Skeletal muscle cell (primary cell): Measurements from ENCODE around the gene SWSAP1.
A peak's percentile ranks its signal among the peaks of the same experiment; 100 is the strongest.
"Not testable (repeated sequence)": the region's sequence is repeated elsewhere in the genome, so short reads cannot be mapped to it uniquely, and the experiment has no call there.

Experiments
- DNase-seq: peaks from one replicate; pipeline ENCODE4 v3.0.0-alpha.2; 2010; ENCODE audit warnings: low read depth
- H3K4me3 ChIP-seq: 2 replicates; pipeline ENCODE4 v1.5.1; 2011; ENCODE audit warnings: low read depth, mild to moderate bottlenecking, control low read depth, low read length, moderate library complexity

Gene SWSAP1

GRCh38 chr19:11349171-11349570 is 25.3 kb upstream of the SWSAP1 start:
- DNase-seq: no peak
- no peak overlapping the region for H3K4me3 ChIP-seq

DNA sequence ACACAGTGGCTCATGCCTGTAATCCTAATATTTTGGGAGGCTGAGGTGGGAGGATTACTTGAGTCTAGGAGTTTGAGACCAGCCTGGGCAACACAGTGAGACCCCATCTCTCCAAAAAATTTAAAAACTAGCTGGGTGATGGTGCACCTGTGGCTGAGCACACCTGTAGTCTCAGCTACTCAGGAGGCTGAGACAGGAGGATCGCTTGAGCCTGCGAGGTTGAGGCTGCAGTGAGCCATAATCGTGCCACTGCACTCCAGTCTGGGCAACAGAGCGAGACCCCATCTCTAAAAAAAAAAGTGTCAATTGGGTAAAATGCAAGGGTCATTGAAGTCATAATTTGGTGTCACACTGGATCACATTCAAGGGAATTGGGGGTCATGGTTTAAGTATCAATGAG is 20.4 kb upstream of the SWSAP1 start:
- not testable (repeated sequence) for DNase-seq, H3K4me3 ChIP-seq

GRCh38 chr19:11355160-11356073 is 19.0 kb upstream of the SWSAP1 start, which contains the start of gene PLPPR2:
TSS of gene PLPPR2 (plus strand) at chr19:11355432. CDS start at chr19:11357674, 2,242 bp downstream.
- H3K4me3 ChIP-seq: peak within 1 kb of the TSS; percentile 67
- peak; percentile 48 for DNase-seq

GRCh38 chr19:11356074-11356397 is 18.4 kb upstream of the SWSAP1 start:
- H3K4me3 ChIP-seq: peak overlapping the region; percentile 67
- no peak for DNase-seq

DNA sequence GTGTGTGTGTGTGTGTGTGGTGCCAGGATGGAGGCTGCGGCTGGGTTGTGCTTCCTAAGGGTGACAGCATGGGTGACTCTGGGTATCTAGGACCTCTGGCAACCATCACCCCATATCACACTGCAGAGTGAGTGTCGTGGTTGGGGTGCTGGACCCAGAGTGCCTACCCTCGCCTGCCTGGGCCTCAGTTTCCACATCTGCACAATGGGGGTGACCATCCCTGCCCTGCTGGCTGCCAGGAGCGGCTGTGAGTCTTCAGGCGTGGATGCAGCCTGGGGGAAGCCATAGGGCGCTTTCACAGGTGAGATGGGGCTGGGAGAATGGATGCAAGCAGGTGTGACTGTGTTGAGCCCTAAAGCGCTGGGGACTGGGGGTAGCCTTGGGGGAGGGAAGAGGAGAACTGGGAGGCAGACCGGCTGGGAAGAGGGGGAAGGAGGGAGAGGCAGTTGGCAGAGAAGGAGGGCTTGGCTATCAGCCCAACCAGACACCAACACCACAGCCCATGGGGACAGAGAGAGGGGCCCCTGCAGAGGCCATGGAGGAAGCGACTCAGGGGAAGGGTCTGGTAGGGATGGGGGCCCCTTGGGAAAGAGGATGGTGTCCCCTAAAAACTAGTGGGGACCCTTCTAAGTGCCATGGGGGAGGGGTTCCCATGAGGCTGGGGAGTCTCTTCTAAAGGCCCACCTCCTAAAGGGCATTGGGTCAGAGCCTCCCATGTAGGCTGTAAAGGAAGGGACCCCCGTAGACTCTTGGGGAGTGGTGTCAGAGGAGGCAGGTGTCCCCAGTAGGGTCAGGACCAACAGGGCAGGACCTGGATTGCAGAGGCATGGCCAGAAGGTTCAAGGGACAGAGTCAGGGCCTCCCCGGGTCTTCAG is 17.6 kb upstream of the SWSAP1 start:
- H3K4me3 ChIP-seq: no peak overlapping the region
- no peak for DNase-seq

DNA sequence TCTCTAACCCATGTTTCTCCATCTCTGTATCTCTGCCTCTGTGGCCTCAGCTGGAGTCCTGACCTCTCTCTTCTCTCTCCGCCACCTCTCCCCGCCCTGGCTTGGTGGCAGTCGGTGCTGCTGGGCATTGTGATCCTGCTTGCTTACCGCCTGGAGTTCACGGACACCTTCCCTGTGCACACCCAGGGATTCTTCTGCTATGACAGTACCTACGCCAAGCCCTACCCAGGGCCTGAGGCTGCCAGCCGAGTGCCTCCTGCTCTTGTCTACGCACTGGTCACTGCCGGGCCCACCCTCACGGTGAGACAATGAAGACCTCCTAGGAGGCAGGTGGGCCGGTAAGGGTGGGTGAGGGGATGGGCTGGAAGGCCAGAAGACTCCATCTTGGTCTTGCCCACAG is 15.0 kb upstream of the SWSAP1 start:
- no peak overlapping the region for H3K4me3 ChIP-seq
- no peak for DNase-seq

DNA sequence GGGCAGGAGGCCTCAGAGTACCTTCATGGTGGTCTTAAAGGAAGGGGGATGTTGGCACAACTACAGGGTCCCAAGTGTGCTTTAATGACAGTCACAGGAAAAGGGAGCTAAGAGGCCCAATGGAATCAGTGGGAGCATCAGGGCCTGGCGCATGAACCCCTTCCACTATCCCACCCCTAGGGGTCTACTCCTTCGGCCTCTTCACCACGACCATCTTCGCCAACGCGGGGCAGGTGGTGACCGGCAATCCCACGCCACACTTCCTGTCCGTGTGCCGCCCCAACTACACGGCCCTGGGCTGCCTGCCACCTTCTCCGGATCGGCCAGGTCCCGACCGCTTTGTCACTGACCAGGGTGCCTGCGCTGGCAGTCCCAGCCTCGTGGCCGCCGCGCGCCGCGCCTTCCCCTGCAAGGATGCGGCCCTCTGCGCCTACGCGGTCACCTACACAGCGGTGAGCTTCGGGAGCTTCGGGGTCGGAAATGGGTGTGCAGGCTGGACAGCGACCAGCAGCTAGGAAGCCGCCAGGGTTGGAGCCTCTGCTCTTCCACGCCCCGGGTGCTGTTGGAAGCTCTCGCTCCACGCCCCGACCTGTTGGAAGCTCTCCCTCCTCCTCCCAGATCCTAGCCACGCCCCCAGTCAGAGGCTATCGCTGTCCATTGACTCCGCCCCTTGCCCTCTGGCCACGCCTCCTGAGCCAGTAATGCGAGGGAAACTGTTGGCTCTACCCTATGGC is 13.3 kb upstream of the SWSAP1 start:
- H3K4me3 ChIP-seq: no peak overlapping the region

DNA sequence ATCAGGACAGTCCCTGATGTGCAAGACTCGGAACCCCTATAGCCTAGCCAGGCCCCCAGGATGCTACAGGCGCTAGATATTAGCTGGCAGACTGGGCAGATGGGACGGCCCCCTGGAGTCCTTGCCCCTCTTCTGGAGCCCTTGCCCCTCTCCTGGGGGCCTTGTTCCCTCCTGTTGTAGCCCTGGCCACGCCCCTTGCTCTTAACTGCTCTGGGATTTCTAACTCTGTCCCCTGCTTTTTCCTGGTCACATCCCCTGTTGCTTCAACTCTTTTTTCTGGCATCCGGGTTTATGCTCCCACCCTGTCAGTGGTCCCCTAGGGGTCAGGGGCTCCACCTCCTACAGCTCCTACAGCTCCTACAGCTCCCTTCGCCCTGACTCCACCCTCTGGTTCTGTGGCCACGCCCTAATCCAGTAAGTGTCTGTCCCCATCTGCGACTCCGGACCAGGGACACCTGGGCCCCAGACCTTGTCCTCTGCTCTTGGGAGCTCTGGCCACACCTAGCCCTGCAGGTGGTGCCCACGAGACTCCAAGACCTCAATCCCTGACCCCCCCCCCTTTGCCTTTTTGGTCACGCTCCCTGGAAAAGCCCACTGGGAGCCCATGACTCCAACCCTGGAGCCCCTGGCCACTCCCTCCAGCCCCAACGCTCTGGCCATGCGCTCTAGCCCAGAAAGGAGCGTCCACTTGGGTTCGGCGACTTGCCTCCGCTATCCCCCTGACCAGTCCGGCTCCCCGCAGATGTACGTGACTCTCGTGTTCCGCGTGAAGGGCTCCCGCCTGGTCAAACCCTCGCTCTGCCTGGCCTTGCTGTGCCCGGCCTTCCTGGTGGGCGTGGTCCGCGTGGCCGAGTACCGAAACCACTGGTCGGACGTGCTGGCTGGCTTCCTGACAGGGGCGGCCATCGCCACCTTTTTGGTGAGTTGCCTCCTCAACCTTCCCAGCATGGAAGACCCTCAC is 12.4 kb upstream of the SWSAP1 start:
- no peak for DNase-seq
- H3K4me3 ChIP-seq: no peak overlapping the region

More for the DNA sequence above, 13.3 kb upstream of the SWSAP1 start:
- DNase-seq: no peak

DNA sequence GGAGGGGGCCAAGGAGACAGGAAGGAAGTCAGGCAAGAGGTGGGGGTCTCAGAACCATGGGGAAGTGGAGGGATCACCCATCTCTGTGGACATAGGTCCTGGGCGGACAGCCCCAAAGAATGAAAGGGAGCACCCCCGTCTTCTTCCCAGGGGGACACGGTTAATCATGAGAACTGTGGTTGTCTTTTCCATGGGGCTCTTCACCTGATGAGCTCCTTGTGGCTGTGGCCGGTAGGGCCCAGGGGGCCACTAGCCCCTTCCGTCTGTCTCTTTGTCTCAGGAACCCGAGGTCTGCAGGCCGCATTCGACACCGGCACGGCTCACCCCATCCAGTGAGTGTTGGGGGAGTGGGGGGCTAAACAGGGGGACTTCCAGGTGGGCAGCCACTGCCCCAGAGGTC is 10.6 kb upstream of the SWSAP1 start:
- DNase-seq: no peak
- no peak overlapping the region for H3K4me3 ChIP-seq

- DNase-seq: no peak
- no peak overlapping the region for H3K4me3 ChIP-seq
These were observed 10.1 kb upstream of the SWSAP1 start for GRCh38 chr19:11364296-11364904.

- DNase-seq: no peak
- H3K4me3 ChIP-seq: no peak overlapping the region
These were observed 9.5 kb upstream of the SWSAP1 start for GRCh38 chr19:11364935-11365334.

- no peak for DNase-seq
- H3K4me3 ChIP-seq: no peak overlapping the region
These were observed 8.8 kb upstream of the SWSAP1 start for GRCh38 chr19:11365557-11366117.

DNA sequence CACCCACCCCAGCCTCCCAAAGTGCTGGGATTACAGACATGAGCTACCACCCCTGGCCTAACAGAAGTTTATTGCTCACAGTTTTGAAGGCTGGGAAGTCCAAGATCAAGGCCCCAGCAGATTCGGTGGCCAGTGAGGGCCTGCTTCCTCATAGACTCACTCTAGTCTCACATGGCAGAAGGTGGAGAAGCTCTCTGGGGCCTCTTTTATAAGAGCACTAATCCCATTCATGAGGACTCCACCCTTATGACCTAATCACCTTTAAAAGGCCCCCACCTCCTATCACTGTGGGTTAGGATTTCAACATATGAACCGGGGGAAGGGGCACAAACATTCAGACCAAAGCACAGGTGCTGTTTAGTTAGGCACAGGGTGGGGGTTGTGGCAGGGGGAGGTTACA is 6.9 kb upstream of the SWSAP1 start:
- DNase-seq: no peak
- no peak overlapping the region for H3K4me3 ChIP-seq

DNA sequence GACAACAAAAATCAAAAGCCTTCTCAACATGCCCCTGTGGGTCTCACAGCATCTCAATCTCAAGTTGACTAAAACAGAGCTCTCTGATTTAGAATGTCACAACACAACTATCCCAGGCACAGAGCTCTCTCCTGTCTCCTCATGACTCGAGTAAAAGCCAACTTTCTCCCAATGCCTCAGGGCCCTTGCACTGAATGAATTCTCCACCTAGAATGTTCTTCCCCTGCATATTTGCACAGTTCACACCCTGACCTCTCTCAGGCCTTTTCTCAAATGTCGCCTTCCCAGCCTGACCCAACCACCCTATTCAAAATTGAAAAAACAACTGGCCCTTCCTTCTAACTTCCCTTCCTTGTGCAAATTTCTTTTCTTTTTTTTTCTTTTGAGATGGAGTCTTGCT is 3.7 kb upstream of the SWSAP1 start:
- DNase-seq: no peak
- no peak overlapping the region for H3K4me3 ChIP-seq

DNA sequence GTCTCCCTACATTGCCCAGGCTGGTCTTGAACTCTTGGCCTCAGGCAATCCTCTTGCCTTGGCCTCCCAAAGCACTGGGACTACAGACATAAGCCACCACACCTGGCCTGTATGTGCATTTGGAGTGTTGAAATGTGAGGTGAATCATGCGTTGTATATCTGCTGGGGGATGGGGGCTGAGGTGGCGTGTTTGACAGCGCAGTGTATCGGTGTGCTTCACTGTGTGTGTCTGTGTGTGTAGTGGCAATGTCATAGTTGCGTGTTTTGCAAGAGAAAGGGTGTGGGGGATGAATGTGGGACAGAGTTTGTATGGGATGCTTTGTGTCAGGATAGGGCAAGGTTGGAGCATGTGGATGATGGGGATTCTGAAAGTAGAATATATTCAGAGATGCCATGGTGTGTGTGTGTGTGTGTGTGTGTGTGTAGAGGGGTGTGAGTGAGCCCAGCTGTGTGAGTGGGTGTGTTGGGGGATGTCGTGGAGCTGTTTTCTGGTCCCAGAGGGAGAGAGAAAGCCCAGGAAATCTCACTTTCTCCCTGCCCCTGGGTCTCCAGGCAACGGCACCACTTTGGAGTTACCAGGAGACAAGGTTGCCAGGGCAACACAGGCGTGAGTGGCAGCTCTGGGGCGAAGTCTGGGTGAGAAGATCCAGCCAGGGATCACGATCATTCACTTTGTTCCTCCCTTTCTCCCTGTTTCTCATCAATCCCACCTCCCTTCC is 1.1 kb upstream of the SWSAP1 start:
- no peak for DNase-seq
- no peak overlapping the region for H3K4me3 ChIP-seq

DNA sequence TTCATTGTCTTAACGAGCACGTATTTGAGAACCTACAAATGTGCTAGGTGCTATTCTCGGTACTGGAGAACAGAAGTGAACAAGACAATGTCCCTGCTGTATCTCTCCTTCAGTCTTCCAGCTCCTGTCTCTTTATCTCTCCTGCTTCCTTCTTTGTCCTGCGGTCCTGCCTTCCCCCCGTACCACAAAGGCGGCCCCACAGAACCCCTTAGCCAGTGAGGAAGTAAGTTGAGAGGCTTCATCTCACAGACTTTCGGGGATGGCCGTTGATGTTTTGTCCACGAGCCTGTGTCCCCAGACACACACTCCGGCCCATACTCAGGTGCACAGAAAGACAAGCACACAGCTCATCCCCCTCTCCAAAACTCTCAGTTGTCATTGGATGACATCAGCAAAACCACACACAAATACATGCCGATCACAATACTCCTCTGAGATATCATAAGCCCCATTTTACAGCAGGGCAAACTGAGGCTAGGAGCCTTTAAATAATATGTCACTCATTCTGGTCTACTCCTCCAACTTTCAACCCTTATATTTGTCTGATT is 507 bp upstream of the SWSAP1 start:
- no peak for DNase-seq
- peak overlapping the region; percentile 69 for H3K4me3 ChIP-seq
